Ammon's horn (tissue), 1 donor: ENCODE results near the gene RAMACL.
A peak's percentile ranks its signal among the peaks of the same experiment; 100 is the strongest.
"Not testable (repeated sequence)": the region's sequence is repeated elsewhere in the genome, so short reads cannot be mapped to it uniquely, and the experiment has no call there.

Experiments
- DNase-seq: peaks from one replicate; pipeline ENCODE4 v3.0.0-alpha.2; 2016; ENCODE audit warnings: low spot score

The RAMACL gene

DNA sequence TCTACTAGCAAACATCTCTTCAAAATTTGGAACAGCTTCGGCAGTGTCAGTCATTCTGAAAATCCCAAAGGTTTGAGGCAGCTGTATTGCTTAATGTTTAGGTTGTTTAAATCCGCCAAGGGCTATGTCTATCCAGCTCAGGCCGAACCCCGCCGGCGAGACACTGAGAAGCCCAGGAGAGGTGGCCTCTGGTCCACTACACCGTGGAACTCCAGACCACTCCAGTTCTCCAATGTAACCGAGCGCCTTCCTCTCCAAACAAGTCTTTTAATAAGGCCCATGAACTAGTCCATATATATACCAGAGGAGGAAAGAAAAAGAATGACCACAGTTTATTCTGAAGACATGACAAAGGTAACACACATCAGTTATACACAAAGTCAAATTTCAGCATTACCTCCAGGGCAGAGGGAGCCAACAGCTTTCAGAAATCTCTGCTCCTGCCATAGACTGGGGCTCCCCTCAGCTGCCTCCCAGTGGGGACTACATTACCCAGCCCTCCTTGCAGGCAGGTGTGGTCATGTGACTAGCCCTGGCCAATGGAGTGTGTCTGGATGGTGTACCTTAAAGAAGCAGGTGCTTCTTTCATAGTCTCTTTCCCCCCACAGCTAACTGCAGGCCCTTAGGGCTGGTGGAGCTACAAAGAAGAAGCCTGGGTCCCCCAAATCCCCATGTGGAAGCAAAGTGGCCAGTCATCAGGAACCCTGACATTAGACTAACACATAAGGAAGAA is at the start of gene RAMACL:
Gene RAMACL, minus strand, starts transcription at position 255 of the 733 bp plus-strand sequence. Its CDS starts 201 bp downstream, at position 54.
- no peak for DNase-seq

DNA sequence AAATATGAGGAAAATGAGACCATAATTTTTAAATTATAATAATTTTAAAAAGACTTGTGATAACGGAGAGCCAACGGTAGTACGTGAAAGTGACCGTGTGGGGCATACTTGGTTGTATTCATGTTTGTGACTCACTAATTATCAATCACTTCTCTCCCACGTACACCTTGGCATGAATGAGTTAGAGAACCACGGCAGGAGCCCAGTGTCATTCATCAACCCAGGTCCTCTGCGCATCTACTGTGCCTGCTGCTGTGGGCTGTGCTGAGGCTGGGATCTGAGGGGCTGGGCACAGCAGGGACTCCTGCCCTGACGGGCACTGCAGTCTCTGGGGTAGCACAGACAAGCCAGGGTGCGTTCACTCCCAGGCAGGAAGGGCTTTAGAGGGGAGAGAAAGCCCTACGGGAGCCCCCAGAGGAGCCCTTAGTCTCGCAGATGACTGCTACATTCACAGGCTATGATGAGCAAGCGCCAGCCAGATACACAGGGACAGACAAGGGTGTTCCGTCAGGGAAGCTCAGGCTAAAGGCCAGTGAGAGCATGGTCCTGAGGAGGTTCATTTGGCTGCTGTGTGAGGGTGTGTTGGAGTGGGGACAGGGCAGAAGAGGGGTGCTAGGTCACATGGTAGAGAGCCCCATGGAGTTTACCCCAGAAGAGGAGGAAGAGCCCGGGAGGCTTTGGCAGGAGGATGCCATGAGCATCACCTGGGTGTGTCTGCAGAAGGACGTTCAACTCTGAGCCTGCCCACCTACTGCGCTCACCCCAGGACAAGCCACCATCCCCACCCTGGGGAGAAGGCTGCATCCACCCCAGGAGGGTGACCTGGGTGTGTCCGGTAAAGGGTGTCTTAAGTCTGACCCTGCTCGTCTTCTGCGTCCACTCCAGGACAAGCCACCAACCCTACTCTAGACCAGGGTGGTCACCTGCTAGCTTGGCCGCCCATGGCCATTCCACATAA is 48.8 kb upstream of the RAMACL start:
- DNase-seq = no peak

DNA sequence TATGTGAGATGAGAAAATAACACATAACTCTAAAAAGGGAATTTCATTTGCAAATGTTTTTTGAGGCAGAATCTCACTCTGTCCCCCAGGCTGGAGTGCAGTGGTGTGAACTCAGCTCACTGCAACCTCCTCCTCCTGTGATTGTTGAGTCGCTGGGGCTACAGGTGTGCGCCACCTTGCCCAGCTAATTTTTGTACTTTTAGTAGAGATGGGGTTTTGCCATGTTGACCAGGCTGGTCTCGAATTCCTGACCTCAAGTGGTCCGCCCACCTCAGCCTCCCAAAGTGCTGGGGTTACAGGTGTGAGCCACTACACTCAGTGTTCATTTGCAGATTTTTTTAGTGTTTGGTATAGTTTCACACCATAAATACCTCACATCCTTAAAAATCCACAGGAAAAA is 48.1 kb upstream of the RAMACL start:
- DNase-seq = not testable (repeated sequence)

DNA sequence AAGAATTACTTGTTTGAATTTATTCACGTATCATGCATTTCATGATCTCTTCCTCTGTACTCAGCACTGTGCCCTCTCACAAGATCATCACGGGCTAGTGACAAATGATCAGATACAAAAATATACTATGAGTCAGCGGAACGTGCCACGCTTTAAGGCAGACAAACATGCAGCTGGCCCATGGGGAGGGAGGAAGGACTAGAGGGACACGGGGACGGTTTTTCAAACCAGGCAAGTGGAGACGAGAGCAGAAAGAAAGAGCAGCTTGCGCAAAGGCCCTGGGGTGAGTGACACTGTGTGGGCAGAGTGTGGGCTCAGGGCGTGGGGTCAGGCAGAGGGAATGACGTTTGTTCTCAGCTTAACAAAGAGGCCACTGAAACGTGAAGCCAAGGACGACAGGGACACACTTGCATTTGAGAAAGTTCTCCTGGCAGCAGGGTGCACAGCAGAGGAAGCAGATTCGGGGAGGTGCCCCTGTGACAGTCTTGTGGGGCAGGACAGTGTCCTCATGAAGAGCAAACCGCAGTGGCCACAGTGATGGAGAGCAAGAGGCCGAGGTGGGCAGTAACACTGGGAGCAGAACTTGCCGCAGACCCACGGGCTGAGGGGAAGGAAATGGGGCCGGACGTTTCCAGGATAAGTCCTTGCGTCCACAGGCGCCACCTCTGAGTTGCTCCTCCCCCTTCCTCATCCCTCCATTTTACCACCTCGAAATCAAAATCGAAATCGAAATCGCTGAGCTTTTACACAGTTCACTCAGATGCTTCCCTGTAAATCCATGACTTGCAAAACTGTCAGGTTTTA is 47.5 kb upstream of the RAMACL start:
- DNase-seq = no peak

DNA sequence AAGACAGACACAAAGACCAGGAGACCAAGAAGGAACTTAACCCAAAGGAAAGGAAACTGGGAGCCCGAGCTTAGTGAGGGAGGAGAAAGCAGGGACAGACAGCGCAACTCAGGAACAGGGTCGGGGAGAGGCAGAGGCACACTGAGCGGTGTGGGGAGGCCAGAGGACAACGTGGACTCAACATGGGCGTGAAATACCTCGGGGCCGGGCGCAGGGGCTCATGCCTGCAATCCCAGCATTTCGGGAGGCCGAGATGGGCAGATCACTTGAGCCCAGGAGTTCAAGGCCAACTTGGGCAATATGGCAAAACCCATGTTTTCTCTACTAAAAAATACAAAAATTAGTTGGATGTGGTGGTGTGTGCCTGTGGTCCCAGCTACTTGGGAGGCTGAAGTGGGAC is 46.3 kb upstream of the RAMACL start:
- no peak for DNase-seq

DNA sequence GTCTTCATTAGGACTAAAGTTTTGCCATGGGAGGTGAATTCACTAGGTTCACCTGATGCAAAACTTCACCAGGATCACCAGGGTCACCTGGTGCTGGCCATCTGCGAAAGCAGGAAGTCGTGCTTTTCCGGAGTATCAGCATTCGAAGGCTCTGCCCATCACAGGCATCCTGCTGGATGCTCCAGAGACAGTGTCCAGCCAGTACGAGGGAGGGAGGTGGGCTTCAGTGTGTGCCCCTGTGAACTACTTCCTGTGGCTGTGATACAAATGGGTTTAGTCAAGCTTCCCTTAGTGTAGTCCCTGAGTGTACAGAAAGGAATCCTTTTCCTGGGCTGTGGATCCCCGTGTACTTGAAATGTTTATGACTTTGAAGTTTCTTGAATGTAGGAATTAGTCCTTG is 44.0 kb upstream of the RAMACL start:
- DNase-seq = no peak

DNA sequence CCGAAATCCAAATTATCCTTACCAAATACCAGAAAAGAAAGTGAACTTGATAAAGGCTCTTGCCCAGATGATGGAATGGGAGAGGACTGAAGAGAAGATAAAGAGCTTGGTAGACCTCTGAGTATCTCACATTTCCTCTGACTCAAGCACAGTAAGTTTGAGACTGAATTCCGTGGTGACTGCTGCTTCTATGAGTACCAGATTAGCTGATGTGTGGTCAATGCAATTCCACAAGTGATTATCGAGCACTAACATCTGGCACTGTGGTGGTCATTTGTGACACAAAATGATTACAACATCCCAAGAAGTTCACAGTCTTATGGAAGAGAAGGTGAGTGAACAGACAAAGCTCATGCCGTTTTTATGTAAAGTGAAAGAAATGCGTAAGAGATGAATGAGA is 43.1 kb upstream of the RAMACL start:
- DNase-seq = no peak

DNA sequence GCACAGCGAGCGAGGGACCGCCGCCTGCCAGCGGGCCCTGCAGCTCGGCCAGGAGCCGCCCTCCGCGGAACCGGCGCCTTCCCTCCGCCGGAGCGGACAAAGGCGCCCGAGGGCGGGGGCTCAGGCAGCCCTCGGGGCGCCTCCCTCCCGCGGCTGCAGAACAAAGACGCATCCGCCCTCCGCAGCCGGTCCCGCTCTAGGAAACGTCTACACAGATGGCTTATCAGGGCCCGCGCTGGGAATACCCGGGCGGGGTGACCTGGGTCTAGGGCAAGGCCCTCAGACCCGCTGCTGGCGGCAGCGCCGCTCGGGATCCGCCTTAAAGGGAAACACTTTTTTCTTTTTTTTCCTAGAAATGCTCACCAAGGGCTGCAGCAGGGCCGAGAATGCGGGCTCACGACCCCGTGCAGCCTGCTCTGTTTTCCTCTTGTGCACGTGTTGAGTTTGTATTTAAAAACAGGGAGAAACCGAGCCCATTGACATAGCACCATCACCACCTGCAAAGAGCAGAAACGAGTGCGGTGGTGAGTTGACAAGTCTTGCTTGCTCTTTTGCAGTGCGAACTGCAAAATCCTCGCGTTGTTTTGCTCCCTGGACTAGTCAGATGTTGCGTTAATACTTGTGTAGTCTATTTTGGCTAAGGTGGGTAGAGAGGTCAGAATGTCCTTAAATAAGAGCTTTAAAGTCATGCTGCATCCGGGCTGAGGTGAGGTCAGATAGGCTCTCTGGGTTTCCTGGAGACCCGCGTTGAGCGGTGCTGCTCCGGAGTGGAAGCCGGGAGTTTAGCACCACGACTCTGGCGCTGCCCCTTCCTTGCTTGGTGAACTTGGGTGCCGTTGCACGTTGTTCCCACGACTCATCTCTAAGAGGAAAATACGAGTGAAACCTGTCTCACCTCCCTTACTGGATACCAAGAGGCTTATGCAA is 41.7 kb upstream of the RAMACL start:
- DNase-seq = peak; percentile 70

DNA sequence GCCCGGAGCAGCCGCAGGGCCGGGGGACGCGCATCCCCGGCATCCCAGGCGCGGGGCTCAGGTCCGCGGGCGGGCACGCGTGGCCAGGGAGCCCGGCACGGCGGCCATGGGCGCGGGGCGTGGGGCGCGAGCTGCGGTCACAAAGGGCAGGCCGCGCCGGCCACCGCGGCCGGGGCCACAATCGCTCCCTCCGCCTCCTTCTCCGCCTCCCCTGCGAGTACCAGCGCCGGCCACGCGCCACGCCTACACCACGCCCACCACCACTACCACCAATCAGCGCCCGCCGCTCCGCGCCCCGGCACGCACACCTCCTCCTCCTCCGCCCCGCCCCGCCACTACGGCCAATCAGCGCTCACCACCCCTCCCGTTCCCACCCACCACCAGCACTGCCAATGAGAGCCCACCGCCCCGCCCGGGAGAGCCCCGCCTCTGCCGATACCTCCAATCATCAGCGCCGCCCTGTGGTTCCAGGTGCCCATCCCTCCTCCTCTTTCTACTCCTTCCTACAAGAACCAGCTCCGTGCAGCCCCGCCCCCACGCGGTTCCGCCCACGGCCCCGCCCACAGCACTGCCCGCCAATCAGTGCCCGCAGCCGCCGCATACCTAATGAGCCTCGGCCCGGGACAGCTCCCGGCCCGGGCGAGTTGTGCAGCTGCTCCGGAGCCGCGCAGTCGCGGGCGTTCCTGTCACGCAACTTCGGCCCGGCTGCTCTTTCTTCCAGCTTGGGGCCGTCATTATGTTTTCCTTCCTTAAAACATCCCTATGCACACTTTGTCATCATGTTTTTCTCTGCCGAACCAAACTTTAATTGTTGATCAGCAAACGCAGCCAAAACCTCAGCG is 40.8 kb upstream of the RAMACL start, which contains the start of gene RPS6KA2:
Gene RPS6KA2, minus strand, starts transcription at position 219 of the 842 bp plus-strand sequence. CDS start 232 bp downstream, outside the sequence.
- DNase-seq = peak; percentile 100

DNA sequence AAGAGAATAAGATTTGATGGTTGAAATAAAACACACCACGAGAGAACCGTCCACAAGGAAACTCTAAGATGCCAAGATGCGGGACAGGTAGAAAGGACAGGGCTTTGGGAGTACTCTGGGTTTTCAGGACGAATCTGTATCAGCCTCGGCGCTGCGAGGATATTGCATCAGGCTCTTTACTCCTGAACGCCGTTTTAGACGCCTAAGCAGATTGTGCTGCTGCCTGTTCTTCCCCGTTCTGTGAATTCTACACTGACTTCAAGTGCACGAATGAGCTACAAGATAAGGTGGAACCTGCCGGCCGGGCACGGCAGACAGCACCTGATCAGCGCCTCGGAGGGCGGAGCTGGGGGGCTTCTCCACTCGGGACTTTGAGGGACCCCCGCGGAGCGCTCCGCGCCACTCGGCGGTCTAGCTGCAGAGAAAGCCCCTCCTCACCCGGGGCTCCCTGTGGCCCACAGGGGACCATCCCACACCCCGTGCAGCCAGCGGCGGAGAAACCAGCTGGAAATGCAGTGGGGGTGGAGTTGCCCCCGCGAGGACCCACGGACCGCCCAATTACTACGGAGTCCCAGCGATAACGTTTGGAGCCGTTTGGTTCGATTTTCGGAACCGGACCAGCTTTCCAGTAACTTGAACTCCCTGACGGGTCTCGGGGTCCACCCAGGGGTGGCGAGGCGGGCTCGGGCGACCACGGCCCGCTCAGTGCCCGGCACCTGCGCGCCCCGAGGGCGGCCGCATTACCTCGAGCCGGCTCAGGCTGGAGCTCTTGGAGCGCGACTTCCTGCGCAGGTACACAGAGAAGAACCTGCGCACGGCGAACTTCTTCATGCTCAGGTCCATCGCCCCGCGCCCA is 39.9 kb upstream of the RAMACL start:
- peak; percentile 49 for DNase-seq

DNA sequence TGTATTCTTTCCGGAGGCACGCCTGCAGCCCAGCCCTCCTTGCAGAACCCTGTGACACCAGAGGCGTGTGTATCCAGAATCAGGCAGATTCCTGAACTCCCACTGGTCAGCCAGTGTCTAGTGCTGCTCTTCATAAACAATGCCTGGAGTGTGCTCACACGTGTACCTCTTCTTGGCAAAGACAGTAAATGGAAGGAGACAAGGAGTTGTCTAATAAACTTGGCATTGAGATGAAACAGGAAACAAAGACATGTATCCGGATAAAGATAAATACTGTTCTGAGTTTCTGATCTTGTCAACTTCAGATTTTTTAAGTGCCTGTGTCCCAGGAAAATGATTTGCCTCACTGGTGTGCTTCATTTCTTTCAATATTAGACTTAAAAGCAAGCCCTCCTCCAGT is 38.9 kb upstream of the RAMACL start:
- DNase-seq = no peak

DNA sequence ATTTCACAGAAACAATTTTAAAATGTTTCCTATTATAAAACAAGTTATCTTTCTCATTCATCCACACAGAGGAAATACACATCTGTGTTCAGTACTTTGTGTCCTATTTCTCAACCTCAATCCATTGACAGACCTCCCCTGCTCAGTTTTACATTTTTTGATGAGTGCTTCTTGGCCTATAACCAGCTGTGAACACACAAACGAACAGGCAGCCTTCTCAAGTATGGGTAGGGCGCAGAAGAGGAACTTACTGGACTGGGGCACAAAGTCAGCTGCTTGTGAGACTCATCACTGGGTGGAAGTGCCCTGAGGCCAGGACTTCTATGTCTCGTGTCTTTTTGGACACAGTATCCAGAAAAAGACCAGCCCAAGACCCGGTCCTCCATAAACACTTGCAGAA is 37.8 kb upstream of the RAMACL start:
- peak; percentile 33 for DNase-seq

DNA sequence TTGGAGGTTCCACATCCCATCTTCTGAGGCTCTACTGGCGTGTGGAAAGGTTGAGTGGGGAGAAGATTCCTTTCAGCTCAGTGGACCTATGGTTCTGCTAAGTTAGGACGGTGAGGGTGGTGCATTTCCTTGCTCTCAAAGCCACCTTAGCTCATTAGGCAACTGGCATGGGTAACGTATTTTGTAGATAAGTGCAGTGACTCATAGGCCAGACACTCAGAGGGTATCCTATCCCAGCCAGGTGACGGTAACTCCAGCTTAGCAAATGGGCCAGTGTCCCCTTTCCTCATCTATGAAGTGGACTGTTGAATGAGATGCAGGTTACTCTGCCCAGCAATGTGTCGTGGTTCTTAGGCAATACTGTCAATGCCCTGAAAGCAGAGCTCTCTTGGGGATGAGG is 36.8 kb upstream of the RAMACL start:
- no peak for DNase-seq

DNA sequence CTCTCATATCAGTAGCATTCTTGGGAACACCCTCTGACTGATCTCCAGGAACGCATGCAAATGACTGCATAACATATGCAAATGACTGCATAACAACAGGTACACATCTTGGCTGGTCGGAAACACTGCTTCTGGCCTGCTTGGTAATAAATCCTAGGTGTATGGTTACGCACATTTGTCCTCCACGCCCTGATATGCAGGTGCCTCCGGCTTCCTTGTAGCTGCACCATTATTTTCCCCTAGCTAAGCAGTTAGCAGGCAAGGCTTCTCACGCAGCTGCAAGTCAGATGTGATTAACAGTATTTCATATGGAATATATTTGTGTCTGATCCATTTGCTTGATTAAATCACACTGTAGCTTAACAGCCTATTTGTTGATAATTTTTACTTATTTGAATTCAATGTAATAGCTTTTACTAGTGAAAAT is 34.6 kb upstream of the RAMACL start:
- DNase-seq = no peak

DNA sequence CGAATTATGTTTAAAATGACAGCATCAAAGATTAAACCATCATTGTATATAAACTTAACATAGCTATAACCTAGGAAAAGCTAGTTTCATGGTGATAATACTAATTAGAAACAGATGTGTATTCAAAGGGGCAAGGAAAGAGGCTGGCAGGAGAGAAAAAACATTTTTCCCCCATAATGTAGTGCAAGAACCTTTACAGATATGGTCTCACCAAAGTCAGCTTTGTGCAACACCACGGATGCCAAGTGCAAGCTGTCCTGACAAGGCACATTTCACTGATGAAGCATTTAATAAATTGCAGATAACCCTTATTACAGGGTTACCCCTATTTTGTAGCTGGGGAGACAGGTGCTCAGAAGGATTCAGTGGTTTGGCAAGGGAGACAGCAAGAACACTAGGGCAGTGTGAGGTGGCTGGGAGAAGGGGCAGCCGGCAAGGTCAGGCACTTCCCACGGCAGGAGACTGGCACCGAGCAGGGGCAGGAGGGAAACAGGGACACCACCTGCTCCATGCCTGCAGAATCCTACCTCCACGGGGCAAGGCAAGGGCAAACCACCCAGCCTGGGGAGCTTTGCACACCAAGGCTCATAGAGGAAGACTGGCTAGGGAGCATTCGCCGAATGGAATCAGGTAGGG is 34.1 kb upstream of the RAMACL start:
- DNase-seq = no peak

DNA sequence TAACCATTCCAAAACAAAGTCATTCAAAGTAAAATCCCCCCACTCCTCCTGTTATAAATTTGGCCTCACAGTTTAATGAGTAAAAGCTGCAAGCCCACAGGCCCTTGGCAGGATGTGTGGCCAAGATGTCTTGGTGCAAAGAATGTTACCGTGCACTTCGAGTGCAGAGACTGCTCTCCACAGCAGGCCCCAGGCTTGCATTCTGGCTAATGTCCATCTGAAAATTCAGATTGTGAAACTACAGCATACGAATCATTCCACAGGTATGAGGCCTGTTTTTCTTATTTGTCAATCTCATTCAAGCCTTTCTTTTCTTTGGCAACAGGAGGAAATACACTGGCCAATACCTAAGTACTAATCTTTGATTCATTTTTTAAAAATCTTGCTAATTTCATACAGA is 33.4 kb upstream of the RAMACL start:
- no peak for DNase-seq

DNA sequence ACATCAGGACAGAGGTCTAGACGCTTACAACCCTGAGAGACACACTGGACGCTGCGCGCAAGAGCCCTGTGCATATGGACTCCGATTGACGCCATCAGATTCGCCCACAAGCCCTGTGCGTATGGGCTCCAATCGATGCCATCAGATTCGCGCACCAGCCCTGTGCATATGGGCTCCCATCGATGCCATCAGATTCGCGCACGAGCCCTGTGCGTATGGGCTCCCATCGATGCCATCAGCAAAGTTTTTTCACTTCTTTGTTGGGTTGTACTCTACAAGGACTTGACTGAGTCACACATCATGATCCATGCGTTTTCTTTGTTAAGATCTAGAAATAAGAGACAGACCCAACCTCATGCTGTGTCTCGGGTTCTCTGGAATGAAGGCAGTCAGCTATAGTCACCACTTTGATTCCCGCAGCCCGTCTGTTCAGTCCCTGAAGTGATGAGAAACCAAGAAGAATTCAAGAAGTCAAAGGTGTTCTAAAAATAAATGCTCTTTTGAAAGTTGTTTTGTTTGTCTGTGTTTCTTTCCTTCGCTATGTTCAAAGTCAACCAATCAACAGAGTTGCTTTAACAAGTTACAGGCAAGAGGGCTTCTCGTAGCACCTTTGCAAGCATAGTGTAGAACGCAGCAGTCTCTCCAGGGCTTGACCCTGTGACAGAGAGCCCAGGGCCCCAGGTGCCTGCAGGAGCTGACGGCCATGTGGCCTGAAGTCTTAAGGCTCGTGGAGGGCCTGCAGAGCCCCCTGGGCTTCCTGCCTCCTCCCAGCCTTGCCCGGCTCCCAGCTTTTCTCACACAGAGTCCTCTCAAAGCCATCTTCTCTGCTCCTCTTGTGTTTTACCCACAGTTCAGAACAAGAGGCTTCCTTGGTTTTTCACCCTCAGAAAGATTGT is 32.6 kb upstream of the RAMACL start:
- no peak for DNase-seq

DNA sequence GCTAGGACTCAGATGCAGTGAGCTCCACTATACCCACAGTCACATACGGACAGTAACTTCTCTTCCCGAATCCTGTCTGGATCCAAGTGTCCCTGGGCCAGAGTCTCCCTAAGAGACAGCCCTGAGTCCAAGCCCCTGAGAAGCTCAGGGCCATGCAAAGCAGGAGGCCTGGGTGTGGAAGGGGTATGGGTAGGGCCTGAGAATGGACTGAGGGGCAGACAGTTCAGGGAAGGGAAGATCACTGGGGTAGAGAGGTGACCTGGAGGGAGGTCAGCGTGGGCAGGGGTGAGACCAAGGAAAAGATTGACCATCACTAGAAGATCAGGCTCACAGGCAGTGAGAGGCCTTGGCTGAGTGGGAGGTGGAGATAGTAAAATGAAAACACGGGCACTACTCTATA is 31.8 kb upstream of the RAMACL start:
- DNase-seq = no peak
